ENCODE results near the gene CEPT1. TPM values are rescaled to one million over a fixed set of nuclear protein-coding genes. Genes with fewer than 3 reads are reported as not detected.

The CEPT1 gene
- total and polyA plus RNA-seq, 2 of the 13 experiments (the other 11 are each of a cell fraction or from before 2014, with no cell fraction given), result 35.7 to 48.2 TPM

GRCh38 chr1:111195002-111195684 is 55.1 kb downstream of the CEPT1 start (continued):
- TF ChIP-seq NCOA2 (CRISPR knock-in tag; IDR thresholded peaks at IDR 0.05) (peak; percentile 30; the same call in 1 of the 2 replicates), ZKSCAN5 (CRISPR knock-in tag; IDR thresholded peaks at IDR 0.05) (no peak), ZNF577 (CRISPR knock-in tag; IDR thresholded peaks at IDR 0.05; ENCODE audit: borderline replicate concordance, low read depth) (no peak), GATAD2A (CRISPR knock-in tag; IDR thresholded peaks at IDR 0.05) (peak; percentile 73), TFE3 (CRISPR knock-in tag; IDR thresholded peaks at IDR 0.05) (peak; percentile 65), HNF4A (CRISPR knock-in tag; IDR thresholded peaks at IDR 0.05) (peak; percentile 76), DR1 (CRISPR knock-in tag; IDR thresholded peaks at IDR 0.05) (no peak), ZFP36L2 (CRISPR knock-in tag; IDR thresholded peaks at IDR 0.05) (no peak), ZNF557 (CRISPR knock-in tag; IDR thresholded peaks at IDR 0.05) (peak; percentile 30; the same call in 1 of the 2 replicates), CREM (IDR thresholded peaks at IDR 0.05) (peak; percentile 30; the same call in 1 of the 2 replicates), CREM (CRISPR knock-in tag; IDR thresholded peaks at IDR 0.05) (no peak), TFAP4 (IDR thresholded peaks at IDR 0.05; ENCODE audit: borderline replicate concordance, low read depth) (peak; percentile 65; the same call in 1 of the 2 replicates), NR2F6 (IDR thresholded peaks at IDR 0.05) (peak; percentile 84), NR2F6 (CRISPR knock-in tag; IDR thresholded peaks at IDR 0.05) (peak; percentile 80), ZNF280D (CRISPR knock-in tag; IDR thresholded peaks at IDR 0.05) (no peak), ZNF264 (CRISPR knock-in tag; IDR thresholded peaks at IDR 0.05) (peak; percentile 60; the same call in 1 of the 2 replicates), FOXP4 (CRISPR knock-in tag; IDR thresholded peaks at IDR 0.05) (peak; percentile 65), ZNF225 (CRISPR knock-in tag; IDR thresholded peaks at IDR 0.05) (no peak), CBX5 (CRISPR knock-in tag; IDR thresholded peaks at IDR 0.05; ENCODE audit: borderline replicate concordance) (no peak), RARG (CRISPR knock-in tag; IDR thresholded peaks at IDR 0.05; ENCODE audit: low read depth) (no peak), CCAR2 (optimal IDR thresholded peaks at IDR 0.05; ENCODE audit: low read depth, low read length) (no peak), ZBTB7B (CRISPR knock-in tag; IDR thresholded peaks at IDR 0.05) (no peak), NR1H2 (CRISPR knock-in tag; IDR thresholded peaks at IDR 0.05; ENCODE audit: borderline replicate concordance, low read depth) (no peak), ATM (IDR thresholded peaks at IDR 0.05; ENCODE audit: borderline replicate concordance) (no peak), KAT8 (CRISPR knock-in tag; IDR thresholded peaks at IDR 0.05) (peak; percentile 27; the same call in 1 of the 2 replicates), MZF1 (CRISPR knock-in tag; IDR thresholded peaks at IDR 0.05; ENCODE audit: borderline replicate concordance) (no peak)

Measured in HepG2 (cell line).